Neuronal stem cell (in vitro differentiated cells): ENCODE measurements around the gene TRUB1.

Experiments used
- DNase-seq: peaks from one replicate; pipeline ENCODE4 v3.0.0-alpha.2; 2013; ENCODE audit warnings: low spot score
- H2AFZ ChIP-seq: one replicate; pipeline ENCODE4 v1.6.1; 2013; ENCODE audit warnings: mild to moderate bottlenecking, low read length, inconsistent platforms
- H2AK5ac ChIP-seq: 2 replicates; pipeline ENCODE4 v1.6.1; 2013; ENCODE audit warnings: low read depth, mild to moderate bottlenecking, inconsistent platforms, low read length, moderate library complexity, mixed read lengths
- H2BK120ac ChIP-seq: 2 replicates; pipeline ENCODE4 v1.6.1; 2013; ENCODE audit warnings: low read depth, mild to moderate bottlenecking, inconsistent platforms, low read length, moderate library complexity, mixed read lengths
- H2BK12ac ChIP-seq: one replicate; pipeline ENCODE4 v1.6.1; 2013; ENCODE audit warnings: low read length, inconsistent platforms
- H2BK15ac ChIP-seq: 2 replicates; pipeline ENCODE4 v1.6.1; 2013; ENCODE audit warnings: mild to moderate bottlenecking, low read length, inconsistent platforms, mixed read lengths
- H2BK5ac ChIP-seq: one replicate; pipeline ENCODE4 v1.6.1; 2013; ENCODE audit warnings: inconsistent platforms, mild to moderate bottlenecking, low read length, moderate library complexity
- H3K14ac ChIP-seq: one replicate; pipeline ENCODE4 v1.6.1; 2013; ENCODE audit warnings: low read length, inconsistent platforms
- H3K18ac ChIP-seq: 2 replicates; pipeline ENCODE4 v1.6.1; 2013; ENCODE audit warnings: low read length, inconsistent platforms
- H3K23ac ChIP-seq: 2 replicates; pipeline ENCODE4 v1.6.1; 2013; ENCODE audit warnings: low read depth, mild to moderate bottlenecking, mixed read lengths, low read length, inconsistent platforms; ENCODE audit not compliant: poor library complexity
- H3K27ac ChIP-seq: replicated peaks from 3 replicates; pipeline ENCODE4 v1.5.1; 2013; ENCODE audit warnings: low read length, inconsistent platforms
- H3K27me3 ChIP-seq, 3 experiments: 2 replicates each; pipeline ENCODE4 v1.6.1; 2013; ENCODE audit warnings: low read length in 3 of 3, mild to moderate bottlenecking in 2 of 3, inconsistent platforms in 1 of 3, low read depth in 1 of 3, mixed read lengths in 1 of 3, moderate library complexity in 1 of 3; ENCODE audit not compliant: control insufficient read depth in 3 of 3, insufficient read depth in 3 of 3
- H3K36me3 ChIP-seq, 2 donors: replicated peaks in 1 of 2; 2 replicates each; pipeline ENCODE4 v1.6.1; 2013; ENCODE audit warnings: low read length in 2 of 2; ENCODE audit not compliant: control insufficient read depth in 2 of 2, insufficient read depth in 2 of 2
- H3K4ac ChIP-seq: 2 replicates; pipeline ENCODE4 v1.6.1; 2013; ENCODE audit warnings: inconsistent platforms, mild to moderate bottlenecking, low read length, moderate library complexity
- H3K4me1 ChIP-seq, 2 donors: 1 replicate in 1 of 2; 2 replicates in 1 of 2; pipeline ENCODE4 v1.6.1; 2013; ENCODE audit warnings: low read length in 2 of 2, low read depth in 1 of 2; ENCODE audit not compliant: control insufficient read depth in 2 of 2, insufficient read depth in 1 of 2
- H3K4me2 ChIP-seq: one replicate; pipeline ENCODE4 v1.6.1; 2013; ENCODE audit warnings: mild to moderate bottlenecking, low read length, inconsistent platforms; ENCODE audit not compliant: insufficient read depth, poor library complexity, severe bottlenecking
- H3K4me3 ChIP-seq, 2 donors: 2 replicates each; pipeline ENCODE4 v1.5.1; 2013; ENCODE audit warnings: low read length in 2 of 2, mild to moderate bottlenecking in 2 of 2, inconsistent platforms in 1 of 2, moderate library complexity in 1 of 2
- H3K79me1 ChIP-seq: one replicate; pipeline ENCODE4 v1.6.1; 2013; ENCODE audit warnings: low read depth, mild to moderate bottlenecking, inconsistent platforms, low read length, moderate library complexity
- H3K9ac ChIP-seq: one replicate; pipeline ENCODE4 v1.6.1; 2013; ENCODE audit warnings: mild to moderate bottlenecking, low read depth, low read length, inconsistent platforms; ENCODE audit not compliant: poor library complexity
- H3K9me3 ChIP-seq, 2 donors: replicated peaks in 1 of 2; 2 replicates each; pipeline versions ENCODE3 to v1.6.1; 2013; ENCODE audit warnings: low read length in 2 of 2, mild to moderate bottlenecking in 2 of 2, inconsistent platforms in 1 of 2, low read depth in 1 of 2, mixed read lengths in 1 of 2, moderate library complexity in 1 of 2; ENCODE audit not compliant: control insufficient read depth in 2 of 2, insufficient read depth in 1 of 2
- H4K8ac ChIP-seq: one replicate; pipeline ENCODE4 v1.6.1; 2013; ENCODE audit warnings: low read depth, mild to moderate bottlenecking, inconsistent platforms, low read length, moderate library complexity
- H4K91ac ChIP-seq: one replicate; pipeline ENCODE4 v1.6.1; 2013; ENCODE audit warnings: low read length, low read depth, mild to moderate bottlenecking, inconsistent platforms; ENCODE audit not compliant: poor library complexity
- WGBS, 2 donors: extraction: QIAGEN DNeasy Blood & Tissue Kit; methylation state at CpG; one replicate each; pipeline ENCODE4 v1.1.7; 2013; ENCODE audit warnings: missing lambda C conversion rate in 2 of 2, mixed read lengths in 1 of 2; ENCODE audit not compliant: insufficient read length in 2 of 2, insufficient replicate concordance in 1 of 2; ENCODE audit errors: extremely low coverage in 2 of 2; 5-methylcytosine and 5-hydroxymethylcytosine counted together

The TRUB1 gene

GRCh38 chr10:114922003-114922402 lies 16.0 kb upstream of the TRUB1 start:
- no peak overlapping the region for H4K91ac ChIP-seq
- no peaks in the 10 kb centered on the region for H3K79me1 ChIP-seq
- H3K14ac ChIP-seq, result no peak overlapping the region
- no peak overlapping the region for H4K8ac ChIP-seq
- peaks cover 0 to 8% (median 0%) of the 10 kb centered on the region in 3 experiments for H3K27me3 ChIP-seq
- DNase-seq, result no peak
- H3K4me3 ChIP-seq, result no peak overlapping the region
- H3K4me1 ChIP-seq, result peaks cover 1 to 2% of the 10 kb centered on the region in 2 donors
- H2BK15ac ChIP-seq, result no peak overlapping the region
- no peak overlapping the region for H2BK12ac ChIP-seq
- H2BK120ac ChIP-seq, result no peak overlapping the region
- H3K18ac ChIP-seq, result no peak overlapping the region
- H3K36me3 ChIP-seq, result no peaks in the 10 kb centered on the region
- no peak overlapping the region for H2AFZ ChIP-seq
- H3K9me3 ChIP-seq, result peaks cover 0 to 2% of the 10 kb centered on the region in 2 donors
- no peak overlapping the region for H3K4ac ChIP-seq
- no peak overlapping the region for H2AK5ac ChIP-seq
- H3K27ac ChIP-seq, result no peak overlapping the region
- H3K4me2 ChIP-seq, result no peak overlapping the region
- no peak overlapping the region for H3K23ac ChIP-seq
- no peak overlapping the region for H2BK5ac ChIP-seq
- no peak overlapping the region for H3K9ac ChIP-seq
- WGBS, 2 donors, result no CpG with 5 or more reads among the region's 4 CpGs

- Histone ChIP-seq H3K27me3 (peaks cover 0 to 8% (median 0%) of the 10 kb centered on the region in 3 experiments), H3K14ac (no peak overlapping the region), H3K4me2 (no peak overlapping the region), H2BK12ac (no peak overlapping the region), H2AFZ (no peak overlapping the region), H3K18ac (no peak overlapping the region), H2AK5ac (no peak overlapping the region), H4K8ac (no peak overlapping the region), H2BK120ac (no peak overlapping the region), H3K9me3 (peaks cover 0 to 2% of the 10 kb centered on the region in 2 donors), H3K36me3 (no peaks in the 10 kb centered on the region), H2BK15ac (no peak overlapping the region), H3K9ac (no peak overlapping the region), H3K4ac (no peak overlapping the region), H2BK5ac (no peak overlapping the region), H3K4me3 (no peak overlapping the region), H3K23ac (no peak overlapping the region), H3K27ac (no peak overlapping the region), H3K4me1 (peaks cover 1 to 2% of the 10 kb centered on the region in 2 donors), H3K79me1 (no peaks in the 10 kb centered on the region), H4K91ac (no peak overlapping the region)
- WGBS, 2 donors, result no CpG with 5 or more reads among the region's 2 CpGs
- DNase-seq, result no peak
These were observed 14.4 kb upstream of the TRUB1 start for GRCh38 chr10:114923551-114923950.

DNA sequence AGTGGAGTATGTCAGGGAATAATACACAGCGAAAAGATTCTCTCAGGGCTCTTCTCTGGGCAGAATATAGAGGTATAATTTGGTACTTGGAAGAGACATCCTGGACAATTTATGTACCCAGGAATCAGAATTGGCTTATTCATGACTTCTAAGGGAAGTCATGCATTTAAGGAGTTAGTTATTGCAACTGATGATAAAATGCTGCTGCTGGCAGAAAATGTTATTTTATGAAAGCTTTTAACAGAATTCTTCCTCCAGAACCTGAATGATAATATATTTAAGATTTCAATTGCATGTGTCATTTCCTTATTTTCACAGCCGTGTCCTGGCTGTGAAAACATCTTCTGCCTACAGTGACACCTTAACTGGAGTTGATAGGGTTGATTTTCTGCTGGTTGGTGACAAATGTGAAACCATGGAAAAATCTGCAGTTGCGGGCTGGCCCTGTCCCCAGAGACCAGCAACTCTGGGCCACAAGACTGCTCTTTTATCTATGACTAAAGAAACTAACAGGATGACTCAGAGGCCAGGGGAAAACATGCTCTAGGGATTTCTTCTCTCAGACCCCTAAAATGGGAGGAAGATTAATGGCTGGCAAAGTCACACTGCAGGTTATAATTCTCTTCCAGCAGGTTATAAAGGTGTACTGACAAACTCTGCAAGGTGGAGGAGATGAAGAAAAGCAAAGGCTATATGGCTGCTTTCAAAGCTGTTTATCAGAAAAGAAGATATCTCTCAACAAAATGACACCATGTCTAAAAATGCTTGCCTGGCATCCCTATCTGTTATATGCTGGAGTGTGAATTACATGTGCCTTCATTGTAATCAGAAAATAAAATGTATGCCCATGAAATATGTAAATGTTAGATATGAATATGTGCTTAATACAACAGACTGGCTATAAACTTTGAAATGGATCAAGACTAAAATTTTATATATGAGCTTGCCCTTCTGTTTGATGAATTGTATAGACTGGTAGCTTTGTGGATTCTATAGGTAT lies 12.1 kb upstream of the TRUB1 start:
- Histone ChIP-seq H3K4me2 (no peak overlapping the region), H2BK12ac (no peak overlapping the region), H3K9me3 (peaks cover 0 to 2% of the 10 kb centered on the region in 2 donors), H3K4me3 (no peak overlapping the region), H2AK5ac (no peak overlapping the region), H3K27ac (no peak overlapping the region), H3K4ac (no peak overlapping the region), H2BK15ac (no peak overlapping the region), H3K23ac (no peak overlapping the region), H3K14ac (no peak overlapping the region), H3K18ac (no peak overlapping the region), H3K36me3 (no peaks in the 10 kb centered on the region), H3K27me3 (no peaks in the 10 kb centered on the region), H3K9ac (no peak overlapping the region), H3K79me1 (no peaks in the 10 kb centered on the region), H2BK5ac (no peak overlapping the region), H4K91ac (no peak overlapping the region), H3K4me1 (peaks cover 1 to 2% of the 10 kb centered on the region in 2 donors), H2BK120ac (no peak overlapping the region), H4K8ac (no peak overlapping the region), H2AFZ (peak overlapping the region; percentile 49)
- no CpG with 5 or more reads among the region's 3 CpGs for WGBS, 2 donors
- DNase-seq, result no peak

DNA sequence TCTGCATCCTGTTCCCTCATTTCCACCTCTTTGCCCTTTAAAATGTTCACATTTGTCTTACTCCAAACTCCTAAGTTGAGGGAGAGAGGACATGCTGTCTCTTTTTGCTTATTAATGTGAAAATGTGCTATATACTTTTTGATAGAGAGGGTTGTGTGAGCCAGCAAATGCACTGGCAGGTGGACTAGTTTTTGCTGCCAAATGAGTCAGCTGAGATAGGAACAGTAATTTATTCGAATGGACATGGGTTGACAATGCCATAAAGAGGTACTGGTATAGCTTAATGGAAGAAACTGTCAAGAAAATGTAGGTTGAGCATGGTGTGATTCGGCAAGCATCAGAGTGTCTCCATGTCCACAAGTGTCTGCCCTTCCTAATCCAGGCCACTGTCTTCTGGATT lies 9.2 kb upstream of the TRUB1 start:
- no peak overlapping the region for H4K8ac ChIP-seq
- H3K18ac ChIP-seq, result no peak overlapping the region
- H3K4me1 ChIP-seq, result peaks cover 0 to 2% of the 10 kb centered on the region in 2 donors
- no peaks in the 10 kb centered on the region for H3K27me3 ChIP-seq
- H3K23ac ChIP-seq, result no peak overlapping the region
- no peak overlapping the region for H2BK5ac ChIP-seq
- WGBS, 2 donors, result no CpG with 5 or more reads among the region's 2 CpGs
- no peak overlapping the region for H3K27ac ChIP-seq
- H2AFZ ChIP-seq, result no peak overlapping the region
- peaks cover 4 to 5% of the 10 kb centered on the region in 2 donors for H3K9me3 ChIP-seq
- DNase-seq, result no peak
- H2BK120ac ChIP-seq, result no peak overlapping the region
- H3K79me1 ChIP-seq, result no peaks in the 10 kb centered on the region
- H2AK5ac ChIP-seq, result no peak overlapping the region
- no peak overlapping the region for H3K14ac ChIP-seq
- no peaks in the 10 kb centered on the region for H3K36me3 ChIP-seq
- H2BK15ac ChIP-seq, result no peak overlapping the region
- no peak overlapping the region for H2BK12ac ChIP-seq
- H3K4me3 ChIP-seq, result no peak overlapping the region
- no peak overlapping the region for H3K4me2 ChIP-seq
- no peak overlapping the region for H3K4ac ChIP-seq
- H3K9ac ChIP-seq, result no peak overlapping the region
- no peak overlapping the region for H4K91ac ChIP-seq
